NCI-H524 treated with DMSO at 0.1 percent for 48 hours (cell line): ENCODE data around the gene RUNX3.

Source experiments
- DNase-seq: peaks from one replicate; lab custom pipeline; 2025; lab: John Stamatoyannopoulos, UW

RUNX3 gene

GRCh38 chr1:24963099-24963872 lies 33.2 kb upstream of the RUNX3 start:
- DNase-seq, result no peak

- DNase-seq, result no peak
Observed at GRCh38 chr1:24961961-24962861, 32.1 kb upstream of the RUNX3 start.

- DNase-seq, result no peak
Observed at GRCh38 chr1:24961334-24961733, 31.3 kb upstream of the RUNX3 start.

DNA sequence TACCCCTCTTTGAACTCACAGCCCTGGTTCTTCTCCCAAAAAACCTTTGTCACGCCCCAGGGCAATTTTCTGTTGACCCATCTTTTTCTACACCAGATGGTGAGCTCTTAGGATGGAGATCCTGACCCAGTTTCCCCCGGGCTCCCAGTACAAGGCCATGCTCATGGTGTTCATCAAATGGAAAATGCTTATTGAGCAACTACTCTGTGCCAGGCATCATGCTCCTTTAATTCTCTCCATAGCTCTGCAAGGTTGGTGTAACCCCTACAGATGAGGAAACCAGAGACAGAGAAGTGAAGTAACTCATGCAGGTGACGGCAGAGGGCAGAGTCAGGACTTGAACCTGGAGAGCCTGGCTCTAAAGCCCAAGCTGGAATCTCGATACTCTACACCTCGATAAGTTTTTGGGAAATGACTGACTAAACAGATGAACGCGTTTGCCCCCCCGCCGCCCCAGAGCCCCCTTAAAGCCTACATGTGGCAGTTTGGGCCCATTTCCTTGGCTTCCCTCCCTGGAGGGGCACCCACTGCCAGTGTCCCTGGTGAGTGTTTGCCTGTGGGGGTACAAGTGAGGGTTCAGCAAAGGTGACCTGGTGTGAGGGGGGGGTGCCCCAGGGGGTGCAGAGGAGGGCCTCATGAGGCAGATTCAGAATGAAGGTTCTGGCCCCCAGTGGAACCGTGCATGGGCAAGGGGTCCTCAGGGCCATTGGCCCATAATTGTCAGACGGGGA lies 30.2 kb upstream of the RUNX3 start:
- DNase-seq, result no peak

DNA sequence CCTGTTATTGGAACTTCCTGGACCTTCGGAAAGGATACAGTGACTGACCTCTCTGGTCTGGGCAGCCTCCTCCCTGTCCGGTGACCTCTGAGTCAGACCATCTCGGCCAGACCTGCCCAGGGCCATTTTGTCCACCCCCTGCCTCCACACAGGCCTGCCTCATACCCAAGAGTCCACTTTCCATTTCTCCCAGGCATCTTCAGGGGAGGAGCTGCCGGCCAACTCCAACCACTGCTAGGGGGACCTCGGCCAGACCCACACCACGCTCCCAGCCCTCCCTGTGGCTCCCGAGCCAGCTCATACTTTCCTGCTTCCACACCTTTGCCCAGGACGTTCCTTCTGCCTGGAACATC lies 29.5 kb upstream of the RUNX3 start:
- no peak for DNase-seq

- no peak for DNase-seq
Observed at GRCh38 chr1:24958766-24959622, 28.9 kb upstream of the RUNX3 start.

DNA sequence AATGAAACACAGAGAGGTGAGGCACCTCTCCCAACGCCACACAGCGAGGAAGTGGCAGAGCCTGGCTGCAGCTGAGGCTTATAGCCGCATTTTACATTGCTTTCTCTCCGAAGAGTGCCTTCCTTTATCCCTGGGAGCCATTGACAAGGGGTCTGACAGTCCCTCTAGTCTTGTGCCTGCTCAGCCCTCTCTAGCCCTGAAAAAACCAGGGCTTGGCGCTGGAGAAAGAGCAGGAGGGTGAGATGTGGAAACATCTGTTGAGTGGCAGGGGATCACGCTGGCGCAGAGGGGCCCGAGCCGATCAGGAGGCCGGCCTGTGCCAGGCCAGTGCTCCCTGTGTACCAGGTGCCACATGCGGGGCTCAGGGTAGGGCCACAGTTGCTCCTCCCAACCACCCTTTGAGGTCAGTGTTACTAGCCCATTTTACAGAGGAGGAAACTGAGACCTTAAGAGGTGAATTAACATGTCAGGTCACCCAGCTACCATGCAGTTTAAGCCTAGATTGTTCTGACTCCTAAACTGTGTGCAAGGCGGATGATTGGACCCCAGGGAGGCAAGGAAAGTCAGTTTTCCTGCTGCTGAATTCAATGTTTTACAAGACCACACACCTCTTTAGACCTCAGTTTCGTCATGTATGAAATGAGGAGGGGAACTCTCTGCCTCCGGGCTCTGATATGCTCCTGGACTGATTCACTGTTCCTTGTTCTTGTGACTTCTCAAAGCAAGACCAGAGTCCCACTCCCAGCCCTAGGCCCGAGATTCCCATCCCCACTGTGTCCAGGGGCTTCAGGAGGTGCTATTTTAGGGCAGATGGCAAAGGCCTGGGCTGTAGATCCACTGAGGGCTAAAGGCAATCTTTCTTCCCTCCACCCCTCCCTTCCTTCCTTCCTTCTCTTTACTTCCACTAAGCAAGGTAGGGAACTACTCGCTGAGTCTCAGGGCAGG lies 28.0 kb upstream of the RUNX3 start:
- DNase-seq, result no peak

- no peak for DNase-seq
Observed at GRCh38 chr1:24957016-24957807, 27.1 kb upstream of the RUNX3 start.

DNA sequence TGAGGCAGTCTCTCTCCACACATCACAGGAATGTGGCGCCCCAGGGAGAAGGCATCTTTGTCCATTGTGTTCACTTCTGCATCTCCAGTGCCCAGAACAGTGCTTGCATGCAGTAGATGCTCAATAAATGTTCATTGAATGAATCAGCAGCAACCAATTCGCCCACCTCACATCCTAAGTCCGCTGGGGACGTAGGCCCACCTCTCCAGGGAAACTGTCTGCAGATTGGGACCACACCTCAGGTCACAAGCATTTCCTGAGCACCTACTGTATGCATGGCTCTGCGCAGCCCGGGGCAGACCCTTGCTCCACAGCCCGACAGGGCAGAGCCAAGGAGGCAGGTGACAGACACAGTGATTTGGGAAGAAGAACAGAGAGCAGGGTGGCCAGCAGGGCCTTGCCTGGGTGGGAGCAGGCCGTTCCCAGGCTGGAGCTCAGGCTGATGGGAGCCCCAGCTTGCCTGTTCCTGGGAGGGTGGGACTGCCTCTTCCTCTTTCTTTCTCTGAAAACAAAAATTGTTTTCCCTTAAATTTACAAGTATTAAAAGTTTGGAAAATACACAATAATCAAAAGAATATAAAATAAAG lies 25.8 kb upstream of the RUNX3 start:
- no peak for DNase-seq

DNA sequence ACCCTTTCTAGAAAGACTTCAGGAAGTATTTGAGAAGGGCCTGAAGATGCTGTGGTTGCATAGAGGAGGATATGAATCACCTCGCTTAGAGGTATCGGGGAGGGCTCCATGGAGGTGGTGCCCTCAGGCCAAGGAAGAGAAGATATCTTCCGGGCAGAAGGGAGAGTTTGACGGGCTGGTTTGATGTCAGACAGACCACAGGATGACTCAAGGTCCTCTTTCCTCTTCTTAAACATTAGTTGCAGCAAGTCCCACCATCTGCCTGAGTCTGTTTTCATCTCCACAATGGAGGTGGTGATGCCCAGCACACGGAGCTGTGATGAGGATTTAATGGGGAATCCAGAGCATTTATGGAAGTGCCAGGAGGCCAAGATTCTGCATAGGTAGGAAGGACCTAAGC lies 25.1 kb upstream of the RUNX3 start:
- no peak for DNase-seq

GRCh38 chr1:24954631-24955030 lies 24.6 kb upstream of the RUNX3 start:
- no peak for DNase-seq

GRCh38 chr1:24954022-24954421 lies 23.9 kb upstream of the RUNX3 start:
- DNase-seq, result no peak

GRCh38 chr1:24952413-24952841 lies 22.4 kb upstream of the RUNX3 start:
- DNase-seq, result no peak

GRCh38 chr1:24951810-24952412 lies 21.8 kb upstream of the RUNX3 start:
- no peak for DNase-seq

DNA sequence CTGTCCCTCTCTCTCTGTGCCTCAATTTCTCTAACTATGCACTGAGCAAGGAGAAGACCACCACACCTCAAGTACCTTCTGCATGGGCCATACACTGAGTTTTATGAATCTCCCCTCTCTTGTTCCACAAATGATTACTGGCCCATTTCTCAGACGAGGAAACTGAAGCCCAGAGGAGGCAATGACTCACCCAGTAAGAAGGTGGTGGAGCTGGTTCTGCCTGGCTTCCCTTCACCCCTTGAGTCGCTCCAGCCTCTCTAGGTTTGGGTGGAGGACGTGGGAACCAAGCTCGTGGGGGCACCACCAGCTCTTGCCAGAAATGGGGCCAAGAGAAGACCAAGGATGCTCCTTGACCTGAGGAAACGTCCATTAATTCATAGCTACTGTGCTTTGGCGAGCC lies 21.3 kb upstream of the RUNX3 start:
- DNase-seq, result no peak

DNA sequence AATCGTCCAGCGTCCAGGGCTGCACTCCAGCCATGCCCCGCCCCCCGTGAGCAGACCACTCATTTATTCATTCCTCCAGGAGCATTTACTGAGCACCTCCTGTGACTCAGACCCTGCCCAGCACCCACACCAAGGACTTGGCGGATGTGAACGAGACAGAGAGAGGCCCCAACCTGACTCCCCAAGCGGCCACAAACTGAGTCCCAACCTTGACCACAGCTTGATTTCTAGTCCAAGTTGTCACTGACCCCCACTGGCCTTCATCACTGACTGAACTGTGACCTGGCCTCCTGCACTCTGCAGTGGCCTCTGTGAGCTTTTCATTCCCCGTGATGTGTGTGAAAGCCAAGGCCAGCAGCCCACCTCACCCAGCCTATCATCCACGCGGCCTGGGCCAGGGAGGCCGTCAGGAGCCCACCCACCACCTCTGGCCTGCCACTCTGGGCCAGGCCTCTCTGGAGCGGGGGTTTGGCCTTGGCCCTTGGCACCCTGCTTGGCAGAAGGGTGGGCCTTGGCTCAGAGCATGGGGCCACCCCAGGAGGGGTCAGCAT lies 19.3 kb upstream of the RUNX3 start:
- DNase-seq, result no peak

GRCh38 chr1:24948079-24948827 lies 18.2 kb upstream of the RUNX3 start:
- DNase-seq, result no peak
